ENCODE measurements around the gene N4BP3.

Gene N4BP3

DNA sequence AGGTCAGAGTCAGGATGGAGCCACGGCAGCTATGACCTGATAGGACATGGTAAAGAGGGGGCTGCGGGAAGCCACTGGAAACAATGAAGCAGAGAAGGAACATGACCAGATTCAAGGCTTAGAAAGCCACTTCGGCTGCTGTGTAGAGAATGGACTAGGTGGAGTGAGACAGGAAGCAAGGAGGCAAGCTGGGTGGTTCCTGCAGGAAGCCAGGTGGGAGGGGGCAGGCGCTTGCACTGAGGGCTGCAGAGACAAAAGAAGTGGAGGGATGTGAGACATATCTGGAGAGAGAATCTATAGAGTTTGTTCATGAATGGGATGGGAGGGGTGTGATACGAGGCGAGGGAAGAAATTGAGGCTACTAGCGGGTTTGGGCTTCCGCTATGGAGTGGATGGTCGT, 19.0 kb upstream of the N4BP3 start:
- CTCF ChIA-PET: no interaction called here
- DNase-seq (ENCODE audit: extremely low spot score): no peak
- TF ChIP-seq CTCF (IDR thresholded peaks at IDR 0.05; ENCODE audit: control extremely low read depth, extremely low read depth, low read depth, missing control alignments): no peak
- POLR2A ChIA-PET: no interaction called here

DNA sequence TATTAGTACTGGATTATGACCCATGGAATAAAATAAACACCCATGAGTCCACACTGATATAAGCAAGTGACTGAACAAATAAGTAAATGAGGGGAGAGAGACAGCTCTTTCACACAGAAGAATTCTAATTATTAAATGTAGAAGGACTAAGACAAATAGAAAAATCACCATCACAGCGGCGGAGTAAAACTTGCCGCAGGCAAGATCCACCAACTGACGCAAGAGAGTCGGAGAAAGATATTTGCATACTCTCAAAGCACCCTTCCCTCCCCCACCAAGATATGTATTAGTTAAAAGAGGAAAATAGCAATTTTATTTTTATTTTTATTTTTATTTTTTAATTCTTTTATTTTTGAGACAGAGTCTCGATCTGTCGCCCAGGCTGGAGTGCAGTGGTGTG, 14.6 kb upstream of the N4BP3 start:
- ChIA-PET CTCF (interaction anchor here (1.5 to 3.5 kb wide), 3 partner anchors 7 to 24 kb away, joined by 5 to 10 read pairs (median 9); no protein-coding TSS in a partner anchor), POLR2A (no interaction called here)
- TF ChIP-seq CTCF (IDR thresholded peaks at IDR 0.05; ENCODE audit: control extremely low read depth, extremely low read depth, low read depth, missing control alignments): no peak
- no peak for DNase-seq (ENCODE audit: extremely low spot score)

GRCh38 chr5:178103612-178104011, 9.7 kb upstream of the N4BP3 start:
- CTCF ChIA-PET: interaction anchor here (1.1 kb wide), 1 partner anchor 35 kb away, joined by 3 read pairs; no protein-coding TSS in a partner anchor
- POLR2A ChIA-PET: no interaction called here

GRCh38 chr5:178104492-178104891, 8.8 kb upstream of the N4BP3 start:
- POLR2A ChIA-PET: interaction anchor here (0.6 kb wide), 1 partner anchor 150 kb away, joined by 3 read pairs; no protein-coding TSS in a partner anchor
- no peak for TF ChIP-seq CTCF (IDR thresholded peaks at IDR 0.05; ENCODE audit: control extremely low read depth, extremely low read depth, low read depth, missing control alignments)
- CTCF ChIA-PET: interaction anchor here (1.1 kb wide), 1 partner anchor 36 kb away, joined by 3 read pairs; no protein-coding TSS in a partner anchor
- no peak for DNase-seq (ENCODE audit: extremely low spot score)

More at GRCh38 chr5:178103612-178104011, 9.7 kb upstream of the N4BP3 start:
- DNase-seq (ENCODE audit: extremely low spot score): no peak
- TF ChIP-seq CTCF (IDR thresholded peaks at IDR 0.05; ENCODE audit: control extremely low read depth, extremely low read depth, low read depth, missing control alignments): no peak

DNA sequence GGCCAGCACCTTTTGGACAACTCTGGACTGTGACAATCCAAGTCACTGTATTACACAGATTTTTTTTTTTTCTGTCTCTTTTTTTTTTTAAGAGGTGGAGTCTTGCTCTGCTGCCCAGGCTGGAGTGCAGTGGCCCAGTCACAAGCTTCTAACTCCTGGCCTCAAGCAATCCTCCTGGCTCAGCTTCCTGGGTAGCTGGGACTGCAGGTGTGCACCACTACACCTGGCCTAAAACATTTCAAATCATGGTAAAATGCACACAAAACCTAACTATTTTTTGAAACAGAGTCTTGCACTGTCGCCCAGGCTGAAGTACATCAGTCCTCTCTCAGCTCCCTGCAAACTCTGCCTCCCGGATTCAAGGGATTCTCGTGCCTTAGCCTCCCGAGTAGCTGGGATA, 7.2 kb upstream of the N4BP3 start:
- DNase-seq (ENCODE audit: extremely low spot score): no peak
- TF ChIP-seq CTCF (IDR thresholded peaks at IDR 0.05; ENCODE audit: control extremely low read depth, extremely low read depth, low read depth, missing control alignments): no peak
- ChIA-PET CTCF (interaction anchor here (0.6 to 2.0 kb wide), 8 partner anchors 8 to 101 kb away, joined by 3 to 5 read pairs (median 4); no protein-coding TSS in a partner anchor), POLR2A (no interaction called here)

DNA sequence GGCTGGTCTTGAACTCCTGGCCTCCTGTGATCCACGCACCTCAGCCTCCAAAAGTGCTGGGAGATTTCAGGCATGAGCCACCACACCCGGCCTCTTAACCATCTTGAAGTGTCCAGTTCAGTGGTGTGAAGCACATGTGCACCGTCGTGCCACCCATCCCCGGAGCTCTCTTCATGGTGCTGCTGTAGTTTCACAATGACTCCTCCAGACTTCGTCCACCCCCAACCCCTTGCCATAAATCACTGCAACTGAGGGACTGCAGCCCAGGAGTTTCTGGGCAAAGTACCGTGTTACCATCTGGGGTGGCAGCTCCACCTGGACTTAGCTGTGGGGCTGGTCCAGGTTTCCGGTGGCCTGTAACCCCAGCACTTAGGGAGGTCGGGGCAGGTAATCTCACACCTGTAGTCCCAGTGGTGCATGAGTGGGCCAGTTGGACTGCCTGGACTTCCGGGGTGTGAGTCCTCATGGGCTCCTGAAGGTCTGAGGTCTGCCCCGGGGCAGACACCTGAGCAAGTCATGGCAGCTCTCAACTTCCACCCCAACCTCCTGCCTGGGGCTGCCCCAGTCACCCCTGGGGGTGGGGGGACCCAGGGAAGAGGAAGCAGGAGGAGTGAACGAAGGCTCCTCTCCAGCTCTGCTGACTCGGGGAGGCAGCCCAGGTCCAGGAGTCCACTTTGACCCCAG, 6.6 kb upstream of the N4BP3 start:
- TF ChIP-seq CTCF (IDR thresholded peaks at IDR 0.05; ENCODE audit: control extremely low read depth, extremely low read depth, low read depth, missing control alignments): no peak
- ChIA-PET CTCF (interaction anchor here (1.2 to 3.5 kb wide), 6 partner anchors 9 to 57 kb away, joined by 3 to 30 read pairs (median 4); no protein-coding TSS in a partner anchor), POLR2A (no interaction called here)
- DNase-seq (ENCODE audit: extremely low spot score): no peak

All from GM10248 (cell line).